GM23248 (cell line): Measurements from ENCODE around the gene MYADML2. TPM values are rescaled to one million over a fixed set of nuclear protein-coding genes. Genes with fewer than 3 reads are reported as not detected.
"Not testable (repeated sequence)": the region's sequence is repeated elsewhere in the genome, so short reads cannot be mapped to it uniquely, and the experiment has no call there.

ENCODE experiments used
- DNase-seq: peaks from one replicate; pipeline ENCODE4 v3.0.0-alpha.2; 2015
- H2AFZ ChIP-seq: fragments of 200-600 bp; sonication (generic); 2 replicates; pipeline ENCODE4 v1.6.1; 2016; ENCODE audit warnings: antibody characterized with exemption
- H3F3A ChIP-seq: fragments of 200-600 bp; sonication (generic); 2 replicates; pipeline ENCODE4 v1.6.1; 2016; ENCODE audit warnings: mild to moderate bottlenecking, antibody characterized with exemption, mixed run types; ENCODE audit not compliant: insufficient read depth
- H3K27ac ChIP-seq: fragments of 200-600 bp; sonication (generic); 2 replicates; pipeline ENCODE4 v1.5.1; 2016; ENCODE audit warnings: mild to moderate bottlenecking
- H3K27me3 ChIP-seq: fragments of 200-600 bp; sonication (generic); replicated peaks from 2 replicates; pipeline ENCODE4 v1.6.1; 2016; ENCODE audit warnings: mild to moderate bottlenecking; ENCODE audit not compliant: insufficient read depth
- H3K36me3 ChIP-seq: fragments of 200-600 bp; sonication (generic); 2 replicates; pipeline ENCODE4 v1.6.1; 2016; ENCODE audit warnings: low read depth, mild to moderate bottlenecking
- H3K4me1 ChIP-seq: fragments of 200-600 bp; sonication (generic); 2 replicates; pipeline ENCODE4 v1.6.1; 2016; ENCODE audit warnings: mild to moderate bottlenecking; ENCODE audit not compliant: insufficient read depth
- H3K4me2 ChIP-seq: fragments of 200-600 bp; sonication (generic); one replicate; pipeline ENCODE4 v1.6.1; 2016; ENCODE audit warnings: mild to moderate bottlenecking; ENCODE audit not compliant: unreplicated experiment
- H3K4me3 ChIP-seq: fragments of 200-600 bp; sonication (generic); 2 replicates; pipeline ENCODE4 v1.5.1; 2016; ENCODE audit warnings: mild to moderate bottlenecking
- H3K79me2 ChIP-seq: fragments of 200-600 bp; sonication (generic); 2 replicates; pipeline ENCODE4 v1.6.1; 2016; ENCODE audit warnings: mild to moderate bottlenecking; ENCODE audit not compliant: insufficient read depth
- H3K9ac ChIP-seq: fragments of 200-600 bp; sonication (generic); 2 replicates; pipeline ENCODE4 v1.6.1; 2016; ENCODE audit warnings: mild to moderate bottlenecking
- H3K9me2 ChIP-seq: fragments of 200-600 bp; sonication (generic); 2 replicates; pipeline ENCODE4 v1.6.1; 2016; ENCODE audit warnings: mixed run types, mild to moderate bottlenecking, moderate library complexity; ENCODE audit not compliant: insufficient read depth
- H3K9me3 ChIP-seq: fragments of 200-600 bp; sonication (generic); one replicate; pipeline ENCODE4 v1.6.1; 2017; ENCODE audit warnings: low read depth
- H4K20me1 ChIP-seq: fragments of 200-600 bp; sonication (generic); 2 replicates; pipeline ENCODE4 v1.6.0; 2016; ENCODE audit not compliant: insufficient read depth
- EZH2 ChIP-seq: fragments of 200-600 bp; sonication (generic); IDR thresholded peaks from 2 replicates; pipeline ENCODE4 v1.6.1; 2018; ENCODE audit warnings: antibody characterized with exemption, mild to moderate bottlenecking; ENCODE audit not compliant: insufficient read depth, poor library complexity, severe bottlenecking
- EZH2phosphoT487 ChIP-seq: fragments of 200-600 bp; sonication (generic); IDR thresholded peaks from 2 replicates; pipeline ENCODE4 v1.6.1; 2018; ENCODE audit warnings: antibody characterized with exemption, moderate library complexity, mild to moderate bottlenecking, low read depth; ENCODE audit not compliant: insufficient read depth
- WGBS, 2 experiments: methylation state at CpG; one replicate each; pipeline ENCODE4 v1.1.6; 2015 to 2017; ENCODE audit warnings: low lambda C conversion rate in 2 of 2, low coverage in 1 of 2; ENCODE audit errors: missing lambda C conversion rate in 2 of 2; 5-methylcytosine and 5-hydroxymethylcytosine counted together
- in situ Hi-C: fragments of 300-500 bp; cut with MboI; formaldehyde crosslinking; loops from 2 replicates; pipeline ENCODE4 v1.15.0; 2020
- polyA plus RNA-seq: library from polyadenylated mRNA; unstranded; fragments of >200 nt; fragmentation: Nextera tagmentation; extraction: Ambion mirVana; gene quantifications from 2 replicates; pipeline ENCODE4 v1.2.1, GENCODE V29; 2016
- total RNA-seq: library from RNA; depleted of rRNA; stranded (reverse); fragments of >200 nt; shearing (Covaris generic); gene quantifications from 2 replicates; pipeline ENCODE4 v1.2.3, GENCODE V29; 2014

MYADML2 gene
- total and polyA plus RNA-seq, 2 experiments from 2014 or later = not detected

- Histone ChIP-seq H3K9me3 (no peaks in the 10 kb centered on the region), H3K4me1 (peaks cover 14% of the 10 kb centered on the region; the same call in 1 of the 2 replicates), H3F3A (no peaks in the 10 kb centered on the region; the same call in 1 of the 2 replicates), H4K20me1 (no peaks in the 10 kb centered on the region), H3K9ac (no peak overlapping the region), H3K27ac (no peak overlapping the region), H3K27me3 (no peaks in the 10 kb centered on the region), H3K4me2 (no peak overlapping the region), H3K9me2 (no peaks in the 10 kb centered on the region), H3K4me3 (no peak overlapping the region), H3K36me3 (0 out of 2 replicates have a peak, but pooled peaks cover 9% of the 10 kb centered on the region), H2AFZ (no peak overlapping the region), H3K79me2 (peaks cover 76% of the 10 kb centered on the region)
- DNase-seq = no peak
- in situ Hi-C loops = no loop called here
- TF ChIP-seq EZH2phosphoT487 (no peak), EZH2 (no peak)
- WGBS, 2 experiments = 78 to 79% methylated on average over 14 to 15 of the region's 15 CpGs
Observed at GRCh38 chr17:81918832-81919545, 28.0 kb downstream of the MYADML2 start.

GRCh38 chr17:81918333-81918669 is 28.7 kb downstream of the MYADML2 start:
- Histone ChIP-seq H3K79me2 (peaks cover 70% of the 10 kb centered on the region), H3K36me3 (0 out of 2 replicates have a peak, but pooled peaks cover 13% of the 10 kb centered on the region), H3K4me3 (peak overlapping the region; percentile 80; the same call in 1 of the 2 replicates)
- H4K20me1 ChIP-seq, H3K9me2 ChIP-seq, in situ Hi-C loops, H3K9me3 ChIP-seq, H3K4me2 ChIP-seq, H3K9ac ChIP-seq, H2AFZ ChIP-seq, H3F3A ChIP-seq, H3K4me1 ChIP-seq, H3K27ac ChIP-seq, DNase-seq, H3K27me3 ChIP-seq: not testable (repeated sequence)
- 26 to 31% methylated on average over 7 to 9 of the region's 9 CpGs for WGBS, 2 experiments

GRCh38 chr17:81917565-81918332 is 29.3 kb downstream of the MYADML2 start, which contains the start of gene SIRT7:
TSS of gene SIRT7 (minus strand) at chr17:81918176. CDS start at chr17:81918131, 45 bp downstream.
- Histone ChIP-seq H3K36me3 (0 out of 2 replicates have a peak, but pooled peaks cover 17% of the 10 kb centered on the region), H3K27me3 (no peaks in the 10 kb centered on the region), H3F3A (no peaks in the 10 kb centered on the region; the same call in 1 of the 2 replicates), H3K27ac (peak within 1 kb of the TSS; percentile 52), H3K4me3 (peak within 1 kb of the TSS; percentile 80), H3K4me2 (peak within 1 kb of the TSS; percentile 92), H3K4me1 (peaks cover 9% of the 10 kb centered on the region; the same call in 1 of the 2 replicates), H3K9me3 (no peaks in the 10 kb centered on the region), H4K20me1 (no peaks in the 10 kb centered on the region), H3K9me2 (no peaks in the 10 kb centered on the region), H2AFZ (peak within 1 kb of the TSS; percentile 30), H3K9ac (peak within 1 kb of the TSS; percentile 75), H3K79me2 (peaks cover 65% of the 10 kb centered on the region)
- 1 to 2% methylated on average over 45 to 79 of the region's 94 CpGs for WGBS, 2 experiments
- peak; percentile 80 for DNase-seq
- TF ChIP-seq EZH2 = no peak
- no peak for TF ChIP-seq EZH2phosphoT487
- in situ Hi-C loops = no loop called here

- Histone ChIP-seq H3K9ac (peak overlapping the region; percentile 75), H3K9me3 (no peaks in the 10 kb centered on the region), H3K4me2 (peak overlapping the region; percentile 92), H3K4me3 (peak overlapping the region; percentile 80), H3F3A (peaks cover 5% of the 10 kb centered on the region; the same call in 1 of the 2 replicates), H3K27ac (peak overlapping the region; percentile 52), H3K9me2 (no peaks in the 10 kb centered on the region), H3K27me3 (no peaks in the 10 kb centered on the region), H3K36me3 (0 out of 2 replicates have a peak, but pooled peaks cover 14% of the 10 kb centered on the region), H4K20me1 (no peaks in the 10 kb centered on the region), H2AFZ (no peak overlapping the region), H3K4me1 (peaks cover 9% of the 10 kb centered on the region; the same call in 1 of the 2 replicates), H3K79me2 (peaks cover 52% of the 10 kb centered on the region)
- DNase-seq = peak; percentile 87
- WGBS, 2 experiments = 74 to 76% methylated on average over 21 of the region's 21 CpGs
- TF ChIP-seq EZH2phosphoT487 (no peak), EZH2 (no peak)
- in situ Hi-C loops = no loop called here
Observed at GRCh38 chr17:81916234-81917001, 30.6 kb downstream of the MYADML2 start.
